Right lobe of liver (tissue), 6 donors: Measurements from ENCODE around the gene GALNT13. TPM values are rescaled to one million over a fixed set of nuclear protein-coding genes. Genes with fewer than 3 reads are reported as not detected.

Experiments
- ATAC-seq, 4 donors: fragments of 200-7000 bp; cut with Tn5 transposase; one replicate each; pipeline ENCODE4 v1.9.1; 2020; ENCODE audit warnings: mild to moderate bottlenecking in 4 of 4, moderate library complexity in 4 of 4
- DNase-seq, 3 donors: peaks; one replicate each; pipeline ENCODE4 v3.0.0-alpha.2; 2020
- H3K27ac ChIP-seq, 3 donors: fragments of 200-600 bp; one replicate each; pipeline ENCODE4 v1.8.0; 2022
- H3K27me3 ChIP-seq, 2 donors: fragments of 200-600 bp; one replicate each; pipeline ENCODE4 v1.8.0; 2022
- H3K36me3 ChIP-seq, 4 donors: fragments of 200-600 bp; sonication (generic) in 1 of 4; one replicate each; pipeline versions ENCODE4 v1.5.1 to v1.8.0; 2017 to 2022; ENCODE audit warnings: control low read depth in 1 of 4
- H3K4me1 ChIP-seq, 4 donors: fragments of 200-600 bp; sonication (generic) in 1 of 4; one replicate each; pipeline versions ENCODE4 v1.5.1 to v1.8.0; 2017 to 2022; ENCODE audit warnings: control low read depth in 1 of 4
- H3K4me3 ChIP-seq, 3 donors: fragments of 200-600 bp; one replicate each; pipeline ENCODE4 v1.8.0; 2022
- H3K9me3 ChIP-seq, 4 donors: fragments of 200-600 bp; sonication (generic) in 1 of 4; one replicate each; pipeline versions ENCODE4 v1.5.1 to v1.8.0; 2017 to 2022; ENCODE audit warnings: control low read depth in 1 of 4
- POLR2A ChIP-seq: fragments of 450-650 bp; IDR thresholded peaks from one replicate; pipeline ENCODE4 v1.6.1; 2017; ENCODE audit warnings: antibody characterized with exemption, mild to moderate bottlenecking
- WGBS: methylation state at CpG from one replicate; pipeline ENCODE4 v1.1.6; 2018; ENCODE audit warnings: low coverage, low lambda C conversion rate; ENCODE audit not compliant: insufficient coverage; ENCODE audit errors: missing lambda C conversion rate; 5-methylcytosine and 5-hydroxymethylcytosine counted together
- intact Hi-C, 2 donors: fragments of 100-400 bp; cut with DNase I; formaldehyde crosslinking; loops; one replicate each; pipeline versions ENCODE4 v1.11.2 to v1.14.1; 2022
- total RNA-seq, 6 experiments: library from RNA; depleted of rRNA in 2 of 6; stranded (reverse); fragments of >200 nt in 2 of 6; fragmentation: NEBNext Ultra II Directional in 3 of 6; extraction: Animal tissue kit (Norgen Biotek cat#: 25700) in 3 of 6; gene quantifications; one replicate each; pipeline versions ENCODE4 v1.1.0 to v1.2.4, GENCODE V29; 2016 to 2023
- TF ChIP-seq, protein P1 (sequence below), 4 donors: fragments of 200-600 bp in 3 of 4; fragments of 450-650 bp in 1 of 4; IDR thresholded peaks; one replicate each; pipeline versions ENCODE4 v1.5.1 to v1.8.0; 2016 to 2022; ENCODE audit warnings: antibody characterized with exemption in 4 of 4, mild to moderate bottlenecking in 2 of 4
- donor health status: DM: no; HTN: yes; CAD: no.
- donor health status: DM: no; HTN: no; CAD: no.
- donor health status: DM: no; HTN: no; CAD: no.
- donor health status: DM: no; HTN: yes; CAD: no.
- donor health status: DM: no; HTN: yes; CAD: no.

The GALNT13 gene
- total RNA-seq, 6 experiments from 2014 or later: not detected

GRCh38 chr2:153940511-153940910 lies 68.8 kb downstream of the GALNT13 start:
- TF ChIP-seq, protein P1, sequence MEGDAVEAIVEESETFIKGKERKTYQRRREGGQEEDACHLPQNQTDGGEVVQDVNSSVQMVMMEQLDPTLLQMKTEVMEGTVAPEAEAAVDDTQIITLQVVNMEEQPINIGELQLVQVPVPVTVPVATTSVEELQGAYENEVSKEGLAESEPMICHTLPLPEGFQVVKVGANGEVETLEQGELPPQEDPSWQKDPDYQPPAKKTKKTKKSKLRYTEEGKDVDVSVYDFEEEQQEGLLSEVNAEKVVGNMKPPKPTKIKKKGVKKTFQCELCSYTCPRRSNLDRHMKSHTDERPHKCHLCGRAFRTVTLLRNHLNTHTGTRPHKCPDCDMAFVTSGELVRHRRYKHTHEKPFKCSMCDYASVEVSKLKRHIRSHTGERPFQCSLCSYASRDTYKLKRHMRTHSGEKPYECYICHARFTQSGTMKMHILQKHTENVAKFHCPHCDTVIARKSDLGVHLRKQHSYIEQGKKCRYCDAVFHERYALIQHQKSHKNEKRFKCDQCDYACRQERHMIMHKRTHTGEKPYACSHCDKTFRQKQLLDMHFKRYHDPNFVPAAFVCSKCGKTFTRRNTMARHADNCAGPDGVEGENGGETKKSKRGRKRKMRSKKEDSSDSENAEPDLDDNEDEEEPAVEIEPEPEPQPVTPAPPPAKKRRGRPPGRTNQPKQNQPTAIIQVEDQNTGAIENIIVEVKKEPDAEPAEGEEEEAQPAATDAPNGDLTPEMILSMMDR (IDR thresholded peaks at IDR 0.05): no peak
- TF ChIP-seq POLR2A: no peak
- no peaks in the 10 kb centered on the region for H3K36me3 ChIP-seq
- H3K27me3 ChIP-seq: no peaks in the 10 kb centered on the region
- H3K4me3 ChIP-seq: no peak overlapping the region
- H3K4me1 ChIP-seq: no peaks in the 10 kb centered on the region
- intact Hi-C loops: no loop called here
- no peaks in the 10 kb centered on the region for H3K9me3 ChIP-seq
- WGBS: 37% methylated on average over 3 of the region's 3 CpGs
- no peak overlapping the region for H3K27ac ChIP-seq
- DNase-seq: no peak
- no peak for ATAC-seq

DNA sequence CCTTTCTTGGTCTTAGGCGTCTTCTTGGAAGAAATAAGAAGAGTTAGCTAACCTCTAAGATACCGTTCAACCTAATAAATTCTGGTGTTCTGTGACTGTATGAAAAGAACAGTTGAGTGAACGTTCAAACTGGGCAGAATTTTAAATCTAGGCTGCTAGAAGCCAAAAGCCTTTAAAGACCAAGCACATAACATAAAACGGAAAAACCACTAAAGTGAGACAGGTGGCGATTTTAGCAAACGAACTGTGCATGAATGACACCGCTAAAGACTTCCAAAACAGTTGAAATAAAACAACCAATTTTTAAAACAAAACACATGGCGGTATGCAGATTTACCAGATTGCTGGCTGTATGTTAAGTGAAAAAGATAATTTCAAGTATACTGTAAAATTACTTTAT lies 73.1 kb downstream of the GALNT13 start:
- intact Hi-C loops: no loop called here
- no peak for DNase-seq
- ATAC-seq: no peak
- no peak for TF ChIP-seq POLR2A
- WGBS: 59% methylated on average over 8 of the region's 8 CpGs
- Histone ChIP-seq H3K4me3 (no peak overlapping the region), H3K27me3 (no peaks in the 10 kb centered on the region), H3K36me3 (no peaks in the 10 kb centered on the region), H3K9me3 (no peaks in the 10 kb centered on the region), H3K27ac (no peak overlapping the region), H3K4me1 (no peaks in the 10 kb centered on the region)

- ATAC-seq: no peak
- Histone ChIP-seq H3K36me3 (no peaks in the 10 kb centered on the region), H3K27me3 (no peaks in the 10 kb centered on the region), H3K4me1 (no peaks in the 10 kb centered on the region), H3K4me3 (no peak overlapping the region), H3K9me3 (no peaks in the 10 kb centered on the region), H3K27ac (no peak overlapping the region)
- no peak for DNase-seq
- intact Hi-C loops: no loop called here
- TF ChIP-seq, protein P1 (IDR thresholded peaks at IDR 0.05): no peak
- TF ChIP-seq POLR2A: no peak
These were observed 74.3 kb downstream of the GALNT13 start for GRCh38 chr2:153946036-153946435.

DNA sequence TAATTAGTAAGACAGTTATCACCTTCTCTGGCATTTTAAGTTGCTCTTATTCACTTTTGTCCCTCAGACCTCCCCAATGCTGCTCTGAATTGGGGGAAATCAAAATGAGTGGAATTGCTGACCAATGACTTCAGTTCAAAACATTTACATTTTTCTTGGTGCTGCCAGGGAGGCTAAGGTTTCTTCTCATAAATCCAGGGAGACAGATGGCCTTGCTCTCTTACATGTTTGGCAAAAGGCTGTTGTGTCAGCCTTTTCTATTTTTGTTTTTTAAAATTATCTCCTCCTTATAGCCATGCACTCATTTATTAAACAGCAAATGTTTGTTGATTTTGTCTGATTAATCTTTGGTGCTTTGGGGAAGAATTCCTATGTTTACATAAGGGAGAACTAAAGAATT lies 82.0 kb downstream of the GALNT13 start:
- Histone ChIP-seq H3K36me3 (no peaks in the 10 kb centered on the region), H3K27me3 (no peaks in the 10 kb centered on the region), H3K9me3 (no peaks in the 10 kb centered on the region), H3K4me1 (no peaks in the 10 kb centered on the region), H3K27ac (no peak overlapping the region), H3K4me3 (no peak overlapping the region)
- no peak for TF ChIP-seq POLR2A
- TF ChIP-seq, protein P1 (IDR thresholded peaks at IDR 0.05): no peak
- intact Hi-C loops: no loop called here
- DNase-seq (no peak), ATAC-seq (no peak)

DNA sequence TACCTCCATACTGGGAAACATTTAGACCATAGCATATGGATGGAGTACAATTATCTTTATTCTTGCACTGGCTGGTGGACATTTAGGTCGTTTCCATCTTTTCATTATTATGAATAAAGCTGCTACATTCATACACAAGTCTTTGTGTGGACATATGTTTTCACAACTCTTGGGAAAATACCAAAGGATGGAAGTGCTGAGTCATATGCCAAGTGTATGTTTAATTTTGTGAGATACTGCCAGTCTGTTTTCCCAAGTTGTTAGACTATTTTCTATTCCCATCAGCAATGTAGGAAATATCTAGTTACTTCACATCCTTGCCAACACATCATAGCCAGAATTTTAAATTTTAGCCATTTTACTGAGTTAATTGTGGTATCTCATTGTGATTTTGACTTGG lies 91.5 kb downstream of the GALNT13 start:
- intact Hi-C loops: no loop called here
- no peak for TF ChIP-seq POLR2A
- TF ChIP-seq, protein P1 (IDR thresholded peaks at IDR 0.05): no peak

More for the DNA sequence above, 91.5 kb downstream of the GALNT13 start:
- no peaks in the 10 kb centered on the region for H3K4me1 ChIP-seq
- no peaks in the 10 kb centered on the region for H3K9me3 ChIP-seq
- DNase-seq (no peak), ATAC-seq (no peak)
- H3K27ac ChIP-seq: no peak overlapping the region
- H3K27me3 ChIP-seq: no peaks in the 10 kb centered on the region
- 38% methylated on average over 1 of the region's 1 CpG for WGBS
- no peak overlapping the region for H3K4me3 ChIP-seq
- no peaks in the 10 kb centered on the region for H3K36me3 ChIP-seq
